HCT116 (cell line): Measurements from ENCODE around the gene CSF3R. TPM values are rescaled to one million over a fixed set of nuclear protein-coding genes. Genes with fewer than 3 reads are reported as not detected.

ENCODE experiments used
- ATAC-seq: fragments of 200-7000 bp; cut with Tn5 transposase; 2 replicates; pipeline ENCODE4 v1.9.1; 2020; ENCODE audit warnings: mild to moderate bottlenecking, moderate library complexity
- BruUV-seq: library from RNA; stranded (reverse); fragments of 400-500 nt; replicated peaks from 2 replicates; lab custom pipeline; 2021; lab: Mats Ljungman, UMichigan
- CTCF ChIA-PET: fragments of 300-600 bp; sonication (Branson Sonifier 250); formaldehyde crosslinking; loops from one replicate; lab custom pipeline; 2021; ENCODE audit warnings: antibody characterized with exemption; lab: Charles Lee
- POLR2A ChIA-PET: fragments of 300-600, 350-600 bp; sonication (Branson Sonifier 250); formaldehyde crosslinking; loops from one replicate; lab custom pipeline; 2021; ENCODE audit warnings: antibody characterized with exemption; lab: Charles Lee
- RAD21 ChIA-PET, 2 experiments: fragments of 300-600 bp; sonication (Branson Sonifier 250); formaldehyde crosslinking; loops; one replicate each; lab custom pipeline; 2023; ENCODE audit warnings: low total read pairs in 2 of 2; ENCODE audit not compliant: uncharacterized antibody in 2 of 2, unreplicated experiment in 2 of 2, low non-redundant PET in 1 of 2; lab: Charles Lee
- DNase-seq: peaks from one replicate; pipeline ENCODE4 v3.0.0-alpha.2; 2010; ENCODE audit warnings: low read depth, low spot score
- H2AFZ ChIP-seq: fragments of 200-600 bp; shearing (Covaris generic), sonication (generic); 2 replicates; pipeline ENCODE4 v1.6.1; 2017; ENCODE audit warnings: low read depth, mixed run types, mixed read lengths, antibody characterized with exemption, low read length; ENCODE audit not compliant: poor library complexity, severe bottlenecking
- H3K27ac ChIP-seq: 2 replicates; pipeline ENCODE4 v1.5.1; 2012; ENCODE audit warnings: low read depth, low read length
- H3K27me3 ChIP-seq: fragments of 200-600 bp; sonication (generic); 2 replicates; pipeline ENCODE4 v1.6.1; 2016; ENCODE audit warnings: mixed run types, low read length, mixed read lengths; ENCODE audit not compliant: insufficient read depth
- H3K36me3 ChIP-seq, 2 experiments: fragments of 200-500 bp in 1 of 2; fragments of 200-600 bp in 1 of 2; sonication (Bioruptor generic) in 1 of 2; sonication (generic) in 1 of 2; 2 replicates each; pipeline versions ENCODE4 v1.5.1 to v1.6.1; 2014 to 2016; ENCODE audit warnings: low read length in 2 of 2, inconsistent platforms in 1 of 2, mixed read lengths in 1 of 2, mixed run types in 1 of 2; ENCODE audit not compliant: insufficient read depth in 2 of 2, control insufficient read depth in 1 of 2
- H3K4me1 ChIP-seq, 2 experiments: fragments of 200-600 bp in 1 of 2; sonication (generic) in 1 of 2; 2 replicates each; pipeline versions ENCODE4 v1.5.1 to v1.6.1; 2012 to 2017; ENCODE audit warnings: low read length in 2 of 2, inconsistent platforms in 1 of 2, mild to moderate bottlenecking in 1 of 2, mixed read lengths in 1 of 2, mixed run types in 1 of 2, moderate library complexity in 1 of 2; ENCODE audit not compliant: insufficient read depth in 2 of 2, control insufficient read depth in 1 of 2
- H3K4me2 ChIP-seq: fragments of 200-600 bp; sonication (generic); 2 replicates; pipeline ENCODE4 v1.6.1; 2017; ENCODE audit warnings: mixed run types, low read length, mixed read lengths
- H3K4me3 ChIP-seq, 2 experiments: fragments of 200-600 bp in 1 of 2; sonication (generic) in 1 of 2; replicated peaks in 1 of 2; 2 replicates each; pipeline ENCODE4 v1.5.1; 2011 to 2016; ENCODE audit warnings: low read length in 2 of 2, control low read depth in 1 of 2, low read depth in 1 of 2, mild to moderate bottlenecking in 1 of 2, mixed read lengths in 1 of 2, mixed run types in 1 of 2
- H3K79me2 ChIP-seq: fragments of 200-600 bp; sonication (generic); 2 replicates; pipeline ENCODE4 v1.6.1; 2017; ENCODE audit warnings: mild to moderate bottlenecking, mixed run types, low read length, moderate library complexity, mixed read lengths; ENCODE audit not compliant: insufficient read depth
- H3K9ac ChIP-seq: fragments of 200-600 bp; sonication (generic); 2 replicates; pipeline ENCODE4 v1.6.1; 2016; ENCODE audit warnings: low read length, mixed read lengths
- H3K9me2 ChIP-seq: fragments of 200-600 bp; sonication (generic), shearing (Covaris generic); 2 replicates; pipeline ENCODE4 v1.6.1; 2017; ENCODE audit warnings: mixed run types, mild to moderate bottlenecking, moderate library complexity; ENCODE audit not compliant: insufficient read depth
- H3K9me3 ChIP-seq, 2 experiments: fragments of 200-500 bp in 1 of 2; fragments of 200-600 bp in 1 of 2; sonication (Bioruptor generic) in 1 of 2; sonication (generic) in 1 of 2; 2 replicates each; pipeline ENCODE4 v1.6.1; 2014 to 2017; ENCODE audit warnings: low read length in 2 of 2, mixed read lengths in 2 of 2, inconsistent platforms in 1 of 2, low read depth in 1 of 2, mild to moderate bottlenecking in 1 of 2, mixed run types in 1 of 2, moderate library complexity in 1 of 2; ENCODE audit not compliant: control insufficient read depth in 1 of 2, insufficient read depth in 1 of 2
- H4K20me1 ChIP-seq: fragments of 200-600 bp; sonication (generic), shearing (Covaris generic); 2 replicates; pipeline ENCODE4 v1.6.1; 2017; ENCODE audit warnings: mixed run types, mild to moderate bottlenecking, moderate library complexity; ENCODE audit not compliant: insufficient read depth
- ATF3 ChIP-seq: IDR thresholded peaks from 2 replicates; pipeline ENCODE4 v1.6.1; 2012
- CBX3 ChIP-seq: IDR thresholded peaks from 2 replicates; pipeline ENCODE4 v1.6.1; 2012; ENCODE audit warnings: low read depth
- CTCF ChIP-seq, 3 experiments: fragments of 200-600 bp in 1 of 3; sonication (generic) in 1 of 3; IDR thresholded peaks in 2 of 3; conservative IDR thresholded peaks in 1 of 3; 2 replicates each; pipeline ENCODE4 v1.5.1; 2012 to 2017; ENCODE audit warnings: low read depth in 2 of 3, low read length in 2 of 3, antibody characterized with exemption in 1 of 3, borderline replicate concordance in 1 of 3, control low read depth in 1 of 3, mild to moderate bottlenecking in 1 of 3, mixed read lengths in 1 of 3, mixed run types in 1 of 3, moderate library complexity in 1 of 3; ENCODE audit not compliant: insufficient read depth in 1 of 3
- ELF1 ChIP-seq: IDR thresholded peaks from 2 replicates; pipeline ENCODE4 v1.6.1; 2012; ENCODE audit warnings: low read depth, borderline replicate concordance
- EZH2 ChIP-seq: fragments of 200-600 bp; sonication (generic); IDR thresholded peaks from 2 replicates; pipeline ENCODE4 v1.6.1; 2017; ENCODE audit warnings: antibody characterized with exemption, mixed run types
- EZH2phosphoT487 ChIP-seq: fragments of 200-600 bp; IDR thresholded peaks from 2 replicates; pipeline ENCODE4 v1.6.1; 2018; ENCODE audit warnings: antibody characterized with exemption, borderline replicate concordance
- FOSL1 ChIP-seq: IDR thresholded peaks from 2 replicates; pipeline ENCODE4 v1.6.1; 2012; ENCODE audit warnings: low read depth
- POLR2A ChIP-seq: IDR thresholded peaks from 2 replicates; pipeline ENCODE4 v1.7.0; 2011; ENCODE audit warnings: borderline replicate concordance; ENCODE audit not compliant: insufficient read depth, insufficient read length; ENCODE audit errors: extremely low read depth
- POLR2AphosphoS5 ChIP-seq: IDR thresholded peaks from 2 replicates; pipeline ENCODE4 v1.6.1; 2011; ENCODE audit warnings: mild to moderate bottlenecking, low read depth, low read length, moderate library complexity
- RAD21 ChIP-seq: IDR thresholded peaks from 2 replicates; pipeline ENCODE4 v1.6.1; 2012; ENCODE audit warnings: low read depth, mild to moderate bottlenecking
- REST ChIP-seq: IDR thresholded peaks from 2 replicates; pipeline ENCODE4 v1.6.1; 2012; ENCODE audit warnings: low read depth
- SIN3A ChIP-seq: IDR thresholded peaks from 2 replicates; pipeline ENCODE4 v1.6.1; 2012; ENCODE audit warnings: low read depth
- SP1 ChIP-seq: IDR thresholded peaks from 2 replicates; pipeline ENCODE4 v1.6.1; 2012; ENCODE audit warnings: low read depth
- SRF ChIP-seq: IDR thresholded peaks from 2 replicates; pipeline ENCODE4 v1.6.1; 2012; ENCODE audit warnings: low read depth
- TCF7L2 ChIP-seq: IDR thresholded peaks from 2 replicates; pipeline ENCODE4 v1.7.0; 2011; ENCODE audit warnings: borderline replicate concordance, inconsistent platforms; ENCODE audit not compliant: insufficient read depth, insufficient read length; ENCODE audit errors: extremely low read depth
- ZBTB33 ChIP-seq: IDR thresholded peaks from 2 replicates; pipeline ENCODE4 v1.6.1; 2011; ENCODE audit warnings: mild to moderate bottlenecking, low read length, moderate library complexity; ENCODE audit not compliant: insufficient replicate concordance; ENCODE audit errors: extremely low read depth
- ZNF274 ChIP-seq: fragments of 200-500 bp; sonication (Bioruptor generic); IDR thresholded peaks from 2 replicates; pipeline ENCODE4 v1.6.1; 2014; ENCODE audit warnings: mild to moderate bottlenecking, low read depth, low read length, inconsistent platforms
- intact Hi-C: fragments of 100-400 bp; cut with micrococcal nuclease; formaldehyde crosslinking; loops from 2 replicates; pipeline ENCODE4 v1.10.0; 2022
- total RNA-seq: library from RNA; stranded (reverse); gene quantifications from one replicate; pipeline ENCODE4 v1.2.1, GENCODE V29; 2021; ENCODE audit not compliant: unreplicated experiment

Gene CSF3R
- total RNA-seq, 1 experiment from 2014 or later, result 0.32 TPM

- POLR2A ChIA-PET, result interaction anchor here (2.3 kb wide), 1 partner anchor 25 kb away, joined by 7 read pairs; no protein-coding TSS in a partner anchor
- Histone ChIP-seq H3K4me3 (no peak overlapping the region), H3K79me2 (no peaks in the 10 kb centered on the region), H3K27ac (no peak overlapping the region), H3K9me3 (no peaks in the 10 kb centered on the region), H2AFZ (no peak overlapping the region), H3K4me2 (no peak overlapping the region), H3K9me2 (no peaks in the 10 kb centered on the region), H4K20me1 (no peaks in the 10 kb centered on the region), H3K9ac (no peak overlapping the region), H3K27me3 (no peaks in the 10 kb centered on the region), H3K4me1 (peaks cover 0 to 8% of the 10 kb centered on the region in 2 experiments; a peak in 1 of 4 replicates), H3K36me3 (no peaks in the 10 kb centered on the region)
- CTCF ChIA-PET, result no interaction called here
- ATAC-seq (no peak), DNase-seq (no peak)
- TF ChIP-seq POLR2A (no peak), EZH2phosphoT487 (no peak), REST (no peak), SIN3A (no peak), ELF1 (no peak), ZBTB33 (no peak), SP1 (no peak), TCF7L2 (no peak), FOSL1 (no peak), SRF (no peak), CTCF (IDR thresholded peaks at IDR 0.05 in 2 of 3, conservative IDR thresholded peaks at IDR 0.05 in 1 of 3; ENCODE audit: borderline replicate concordance in 1 of 3, insufficient read depth in 1 of 3, low read depth in 2 of 3, low read length in 2 of 3) (no peak), ZNF274 (no peak), CBX3 (no peak), POLR2AphosphoS5 (no peak), RAD21 (no peak), EZH2 (no peak), ATF3 (no peak)
- RAD21 ChIA-PET, result no interaction called here
- intact Hi-C loops, result no loop called here
- BruUV-seq, result no TSS peak
Observed at GRCh38 chr1:36425791-36426190, 56.9 kb downstream of the CSF3R start.
